ENCODE measurements around the gene CNOT2. TPM values are rescaled to one million over a fixed set of nuclear protein-coding genes. Genes with fewer than 3 reads are reported as not detected.

Gene CNOT2
- total RNA-seq, 3 donors from 2014 or later = 60.4 to 66.5 (median 64.3) TPM

DNA sequence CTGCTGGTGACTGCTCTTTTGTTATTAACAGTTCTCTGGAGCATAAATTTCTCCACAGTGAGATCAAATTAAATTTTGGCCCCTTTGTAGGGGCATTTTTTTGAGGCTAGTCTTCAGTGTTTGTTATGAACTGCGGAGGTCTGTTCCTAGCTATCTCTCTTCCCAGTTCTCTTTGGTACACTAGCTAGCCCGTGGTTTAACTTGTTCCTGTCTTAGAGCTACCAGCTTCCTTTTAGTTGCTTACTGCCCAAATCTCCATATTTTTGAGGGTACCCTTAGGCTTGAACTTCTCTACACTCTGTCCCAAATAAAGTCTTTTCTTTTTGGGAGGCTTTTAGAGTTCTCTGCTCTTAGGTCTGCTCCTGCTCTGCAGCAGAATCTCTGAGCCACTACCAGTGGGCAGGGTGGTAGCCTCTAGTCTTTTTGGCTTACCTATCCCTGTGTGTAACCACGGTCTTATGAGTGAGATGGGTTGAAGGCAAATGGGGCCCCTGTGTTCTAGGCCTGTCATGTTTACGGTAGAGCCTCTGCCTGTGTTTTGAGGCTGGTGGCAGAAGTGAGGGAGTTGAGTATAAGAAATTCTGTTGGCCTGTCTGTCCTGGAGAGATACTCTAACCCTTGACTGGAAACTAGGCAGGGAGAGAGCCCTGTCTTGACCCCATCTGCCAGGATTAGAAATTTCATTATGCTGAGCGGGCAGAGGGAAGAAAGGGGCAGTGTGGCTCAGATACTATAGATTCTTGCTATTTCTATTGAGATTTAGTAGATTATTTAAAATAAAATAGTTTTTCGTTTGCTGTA is 21.0 kb downstream of the CNOT2 start:
- Mint-ChIP-seq H3K4me3 (no peak overlapping the region), H3K36me3 (ENCODE audit: insufficient read depth) (peaks cover 27% of the 10 kb centered on the region), H3K27me3 (ENCODE audit: low read depth) (no peaks in the 10 kb centered on the region), H3K4me1 (ENCODE audit: low read depth) (peaks cover 77% of the 10 kb centered on the region), H3K9me3 (peaks cover 8% of the 10 kb centered on the region)
- ATAC-seq (peak; percentile 38 to 40), DNase-seq (no peak)

DNA sequence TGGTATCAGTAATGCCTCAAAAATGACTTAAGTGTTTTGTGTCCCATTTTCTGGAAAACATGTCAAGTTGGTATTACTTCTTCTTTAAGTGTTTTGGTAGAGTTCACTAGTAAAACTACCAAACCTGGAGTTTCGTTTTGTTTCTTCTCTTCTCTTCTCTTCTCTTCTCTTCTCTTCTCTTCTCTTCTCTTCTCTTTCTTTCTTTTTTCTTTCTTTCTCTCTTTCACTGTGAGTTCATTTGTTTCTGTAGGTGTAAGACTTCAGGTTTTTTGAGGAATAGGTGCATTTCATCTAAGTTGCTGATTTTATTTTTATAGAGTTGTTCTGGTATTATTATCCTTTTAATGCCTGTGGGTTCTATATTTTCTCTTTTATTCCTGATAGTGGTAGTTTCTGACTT is 21.9 kb downstream of the CNOT2 start:
- Mint-ChIP-seq H3K4me1 (ENCODE audit: low read depth) (peaks cover 75% of the 10 kb centered on the region), H3K9me3 (peaks cover 8% of the 10 kb centered on the region), H3K4me3 (no peak overlapping the region), H3K36me3 (ENCODE audit: insufficient read depth) (peaks cover 27% of the 10 kb centered on the region), H3K27me3 (ENCODE audit: low read depth) (no peaks in the 10 kb centered on the region)
- DNase-seq (no peak), ATAC-seq (no peak)

GRCh38 chr12:70267550-70267949 is 24.3 kb downstream of the CNOT2 start:
- no peaks in the 10 kb centered on the region for H3K27me3 Mint-ChIP-seq (ENCODE audit: low read depth)
- H3K4me1 Mint-ChIP-seq (ENCODE audit: low read depth) = peaks cover 80% of the 10 kb centered on the region
- no peak for DNase-seq
- no peak overlapping the region for H3K4me3 Mint-ChIP-seq
- ATAC-seq = peak; percentile 48 to 61
- peaks cover 29% of the 10 kb centered on the region for H3K36me3 Mint-ChIP-seq (ENCODE audit: insufficient read depth)
- peaks cover 8% of the 10 kb centered on the region for H3K9me3 Mint-ChIP-seq

DNA sequence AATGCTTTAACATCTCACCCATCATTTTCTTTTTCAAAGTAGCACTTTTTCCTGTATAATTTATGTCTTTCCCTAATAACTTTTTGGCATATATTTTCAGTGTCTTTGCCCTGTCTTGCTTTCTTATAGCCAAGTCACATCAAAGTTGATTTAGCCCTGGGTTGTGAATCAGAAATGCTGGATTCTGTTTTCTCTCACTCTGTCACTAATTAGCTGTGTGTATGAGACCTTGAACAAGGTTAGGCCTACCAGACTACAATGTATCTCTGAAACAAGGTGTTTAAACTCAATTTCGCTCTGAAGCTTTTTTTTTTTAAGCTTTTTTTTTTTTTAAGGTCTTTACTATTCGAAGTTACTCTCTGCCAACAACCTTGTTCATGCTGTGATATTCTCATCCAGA is 25.7 kb downstream of the CNOT2 start:
- H3K27me3 Mint-ChIP-seq (ENCODE audit: low read depth) = no peaks in the 10 kb centered on the region
- DNase-seq (no peak), ATAC-seq (no peak)
- no peak overlapping the region for H3K4me3 Mint-ChIP-seq
- H3K36me3 Mint-ChIP-seq (ENCODE audit: insufficient read depth) = peaks cover 26% of the 10 kb centered on the region
- peaks cover 3% of the 10 kb centered on the region for H3K9me3 Mint-ChIP-seq
- peaks cover 82% of the 10 kb centered on the region for H3K4me1 Mint-ChIP-seq (ENCODE audit: low read depth)

DNA sequence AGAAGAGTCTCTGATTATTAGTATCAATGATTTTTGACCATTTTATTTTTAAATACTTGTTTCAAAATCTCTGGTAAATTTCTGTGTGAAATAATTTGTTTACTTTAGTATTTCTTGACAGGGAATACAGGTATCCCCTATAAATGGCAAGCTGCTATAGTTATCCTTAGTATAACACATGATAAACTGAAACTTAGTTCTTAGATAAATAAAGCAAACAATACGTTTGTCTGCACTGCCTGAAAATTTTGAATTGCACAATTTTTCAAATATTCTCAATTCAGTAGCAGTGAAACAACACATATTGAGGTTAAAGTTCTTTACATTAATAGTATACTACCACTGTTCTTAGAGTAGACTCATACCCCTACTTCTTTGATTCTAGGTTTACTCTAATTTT is 26.9 kb downstream of the CNOT2 start:
- no peak for ATAC-seq
- Mint-ChIP-seq H3K4me1 (ENCODE audit: low read depth) (peaks cover 83% of the 10 kb centered on the region), H3K4me3 (no peak overlapping the region), H3K9me3 (peaks cover 3% of the 10 kb centered on the region), H3K27me3 (ENCODE audit: low read depth) (no peaks in the 10 kb centered on the region), H3K36me3 (ENCODE audit: insufficient read depth) (peaks cover 32% of the 10 kb centered on the region)
- no peak for DNase-seq

DNA sequence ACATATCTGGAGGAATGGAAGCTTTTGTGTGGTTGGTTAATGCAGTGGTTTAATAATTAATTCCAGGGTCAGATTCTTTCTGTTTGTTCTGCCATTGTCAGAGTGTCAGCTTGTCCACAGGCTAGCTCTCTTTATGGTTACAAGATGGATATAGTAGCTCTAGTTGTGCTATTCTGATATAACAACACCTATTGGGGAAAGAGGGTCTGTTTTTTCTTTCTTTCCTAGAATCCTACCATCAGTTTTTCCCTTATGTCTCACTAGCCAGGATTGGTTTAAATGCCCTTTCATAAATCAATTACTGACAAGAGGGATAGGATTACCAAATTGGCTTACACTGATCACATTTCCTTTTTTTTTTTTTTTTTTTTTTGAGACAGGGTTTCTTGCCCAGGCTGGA is 27.8 kb downstream of the CNOT2 start:
- Mint-ChIP-seq H3K4me3 (no peak overlapping the region), H3K36me3 (ENCODE audit: insufficient read depth) (peaks cover 36% of the 10 kb centered on the region), H3K9me3 (peaks cover 3% of the 10 kb centered on the region), H3K27me3 (ENCODE audit: low read depth) (no peaks in the 10 kb centered on the region), H3K4me1 (ENCODE audit: low read depth) (peaks cover 85% of the 10 kb centered on the region)
- DNase-seq = no peak
- no peak for ATAC-seq

DNA sequence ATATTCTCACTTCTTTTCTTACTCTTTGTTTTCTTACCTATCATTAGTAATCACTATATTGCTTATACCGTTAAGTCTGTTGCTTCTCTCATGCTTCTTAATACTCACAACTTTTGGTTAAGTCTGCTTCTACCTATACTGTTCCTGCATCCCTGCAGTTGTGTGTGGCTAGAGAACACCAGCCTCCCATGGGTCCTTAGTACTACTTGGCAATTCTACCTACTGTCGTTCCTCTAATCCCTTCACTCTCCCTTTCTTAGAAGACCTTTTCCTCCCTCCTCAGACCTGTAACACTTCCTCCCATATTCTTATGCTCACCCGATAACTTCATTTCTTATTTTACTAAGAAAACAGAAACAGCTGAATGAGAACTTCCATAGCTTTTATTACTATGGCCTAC is 29.3 kb downstream of the CNOT2 start:
- H3K4me3 Mint-ChIP-seq = no peak overlapping the region
- H3K27me3 Mint-ChIP-seq (ENCODE audit: low read depth) = no peaks in the 10 kb centered on the region
- DNase-seq = no peak
- no peaks in the 10 kb centered on the region for H3K9me3 Mint-ChIP-seq
- peaks cover 78% of the 10 kb centered on the region for H3K4me1 Mint-ChIP-seq (ENCODE audit: low read depth)
- peaks cover 29% of the 10 kb centered on the region for H3K36me3 Mint-ChIP-seq (ENCODE audit: insufficient read depth)
- no peak for ATAC-seq

DNA sequence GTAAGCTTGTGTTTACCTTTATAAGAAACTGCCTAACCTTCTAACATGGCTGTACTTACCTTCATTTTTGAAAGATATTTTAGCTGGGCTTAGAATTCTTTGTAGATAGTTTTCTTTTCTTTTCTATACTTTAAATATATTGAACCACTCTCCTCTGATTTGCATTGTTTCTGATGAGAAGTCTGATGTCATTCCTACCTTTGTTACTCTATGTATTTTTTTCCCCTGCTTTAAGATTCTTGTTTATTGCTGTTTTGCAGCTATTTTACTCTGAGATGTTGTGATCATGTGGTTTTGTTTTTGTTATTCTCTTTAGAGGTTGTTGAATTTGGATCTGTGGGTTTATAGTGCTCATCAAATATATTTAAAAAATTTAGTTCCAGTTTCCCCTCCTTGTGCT is 31.8 kb downstream of the CNOT2 start:
- H3K9me3 Mint-ChIP-seq = no peaks in the 10 kb centered on the region
- H3K27me3 Mint-ChIP-seq (ENCODE audit: low read depth) = no peaks in the 10 kb centered on the region
- H3K4me1 Mint-ChIP-seq (ENCODE audit: low read depth) = peaks cover 73% of the 10 kb centered on the region
- ATAC-seq = no peak
- H3K4me3 Mint-ChIP-seq = no peak overlapping the region
- peaks cover 28% of the 10 kb centered on the region for H3K36me3 Mint-ChIP-seq (ENCODE audit: insufficient read depth)
- DNase-seq = no peak

DNA sequence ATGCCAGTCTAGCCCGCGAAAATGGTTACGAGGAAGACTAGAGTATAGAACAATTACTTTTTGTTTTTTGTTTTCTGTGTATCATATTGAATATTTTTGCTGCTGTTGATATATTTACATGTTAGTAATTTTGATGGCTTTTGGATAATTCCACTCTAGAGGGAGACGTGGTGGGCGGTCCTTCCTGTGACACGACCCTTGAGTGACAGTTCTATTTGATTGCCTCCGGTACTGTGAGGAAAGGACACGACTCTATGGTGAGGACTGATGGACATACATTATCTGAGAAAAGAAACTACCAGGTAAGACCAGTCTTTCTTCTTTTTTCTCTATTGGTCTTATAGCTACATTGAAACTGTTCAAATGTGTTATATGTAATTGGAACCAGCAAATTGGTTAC is 34.7 kb downstream of the CNOT2 start:
- no peak overlapping the region for H3K4me3 Mint-ChIP-seq
- DNase-seq (no peak), ATAC-seq (no peak)
- H3K36me3 Mint-ChIP-seq (ENCODE audit: insufficient read depth) = peaks cover 25% of the 10 kb centered on the region
- H3K4me1 Mint-ChIP-seq (ENCODE audit: low read depth) = peaks cover 56% of the 10 kb centered on the region
- H3K9me3 Mint-ChIP-seq = no peaks in the 10 kb centered on the region
- no peaks in the 10 kb centered on the region for H3K27me3 Mint-ChIP-seq (ENCODE audit: low read depth)

DNA sequence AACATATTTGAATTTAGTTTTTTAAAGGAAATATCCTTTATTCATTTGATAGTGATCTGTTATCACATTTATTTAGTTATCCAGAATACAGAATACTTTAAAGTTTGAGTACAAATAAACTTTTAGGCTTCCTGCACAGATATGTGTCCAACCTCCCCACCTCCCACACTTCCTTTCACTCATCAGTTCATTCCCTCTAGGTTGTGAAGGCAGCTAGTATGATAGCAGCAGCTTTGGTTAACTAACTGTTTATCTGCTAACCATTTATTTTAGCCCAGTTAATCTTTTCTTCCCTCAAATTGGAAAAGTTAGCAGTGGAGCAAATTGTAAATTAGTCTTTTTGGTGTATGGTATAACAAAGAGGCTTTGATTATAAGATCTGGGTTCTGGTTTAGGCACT is 35.7 kb downstream of the CNOT2 start:
- H3K9me3 Mint-ChIP-seq = no peaks in the 10 kb centered on the region
- peaks cover 47% of the 10 kb centered on the region for H3K4me1 Mint-ChIP-seq (ENCODE audit: low read depth)
- no peaks in the 10 kb centered on the region for H3K27me3 Mint-ChIP-seq (ENCODE audit: low read depth)
- no peak overlapping the region for H3K4me3 Mint-ChIP-seq
- DNase-seq = no peak
- no peak for ATAC-seq
- peaks cover 19% of the 10 kb centered on the region for H3K36me3 Mint-ChIP-seq (ENCODE audit: insufficient read depth)

DNA sequence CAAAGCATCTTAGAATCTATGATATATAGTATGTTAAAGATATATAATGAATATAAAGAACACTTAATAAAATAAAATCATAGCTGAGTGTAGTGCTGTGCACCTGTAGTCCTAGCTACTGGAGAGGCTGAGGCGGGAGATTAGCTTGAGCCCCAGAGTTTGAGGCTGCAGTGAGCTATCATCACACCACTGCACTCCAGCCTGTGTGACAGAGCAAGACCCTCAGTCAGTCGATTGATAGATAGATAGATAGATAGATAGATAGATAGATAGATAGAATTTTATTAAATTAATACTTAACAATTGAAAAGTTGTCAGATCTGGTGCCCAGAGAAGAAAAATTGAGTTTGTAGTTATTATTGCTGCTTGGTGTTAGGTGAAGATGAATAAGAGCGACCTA is 40.0 kb downstream of the CNOT2 start:
- ATAC-seq (no peak), DNase-seq (no peak)
- peaks cover 28% of the 10 kb centered on the region for H3K4me1 Mint-ChIP-seq (ENCODE audit: low read depth)
- H3K9me3 Mint-ChIP-seq = no peaks in the 10 kb centered on the region
- H3K27me3 Mint-ChIP-seq (ENCODE audit: low read depth) = no peaks in the 10 kb centered on the region
- H3K4me3 Mint-ChIP-seq = no peak overlapping the region
- H3K36me3 Mint-ChIP-seq (ENCODE audit: insufficient read depth) = peaks cover 20% of the 10 kb centered on the region

GRCh38 chr12:70288817-70289216 is 45.6 kb downstream of the CNOT2 start:
- ATAC-seq = no peak
- Mint-ChIP-seq H3K4me1 (ENCODE audit: low read depth) (peaks cover 44% of the 10 kb centered on the region), H3K4me3 (no peak overlapping the region), H3K27me3 (ENCODE audit: low read depth) (no peaks in the 10 kb centered on the region), H3K36me3 (ENCODE audit: insufficient read depth) (peaks cover 25% of the 10 kb centered on the region), H3K9me3 (no peaks in the 10 kb centered on the region)
- DNase-seq = no peak

DNA sequence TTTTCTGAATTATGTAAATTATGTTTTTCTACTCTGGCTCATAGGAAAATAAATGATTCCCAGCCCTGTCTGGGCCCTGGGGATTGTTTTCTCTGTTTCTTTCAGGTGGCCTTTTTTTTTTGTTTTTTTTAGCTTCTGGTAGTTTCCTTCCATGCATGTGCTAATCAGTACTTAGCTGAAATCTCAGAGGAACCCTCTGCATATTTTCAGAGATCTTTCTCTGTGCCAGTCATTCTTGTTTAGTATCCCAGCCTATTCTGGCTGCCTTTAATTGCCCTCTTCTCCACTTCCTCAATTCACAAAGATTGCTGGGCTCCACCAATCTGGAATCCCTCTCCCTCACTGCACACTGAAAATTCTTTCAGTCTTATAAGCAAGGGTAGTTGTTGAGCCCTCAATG is 46.9 kb downstream of the CNOT2 start:
- Mint-ChIP-seq H3K4me1 (ENCODE audit: low read depth) (peaks cover 54% of the 10 kb centered on the region), H3K36me3 (ENCODE audit: insufficient read depth) (peaks cover 36% of the 10 kb centered on the region), H3K27me3 (ENCODE audit: low read depth) (no peaks in the 10 kb centered on the region), H3K9me3 (no peaks in the 10 kb centered on the region), H3K4me3 (no peak overlapping the region)
- no peak for DNase-seq
- ATAC-seq = no peak

- Mint-ChIP-seq H3K9me3 (no peaks in the 10 kb centered on the region), H3K4me3 (no peak overlapping the region), H3K4me1 (ENCODE audit: low read depth) (peaks cover 48% of the 10 kb centered on the region), H3K36me3 (ENCODE audit: insufficient read depth) (peaks cover 29% of the 10 kb centered on the region), H3K27me3 (ENCODE audit: low read depth) (no peaks in the 10 kb centered on the region)
- ATAC-seq (peak in 1 of 2 donors; percentile 38), DNase-seq (no peak)
Observed at GRCh38 chr12:70292017-70292776, 49.0 kb downstream of the CNOT2 start.

Data from activated T-cell treated with anti-CD3 and anti-CD28 coated beads, Interleukin-2, amount 50 U/mL, for 4 hours (primary cell).